Measurements from ENCODE around the gene UBE2E1. TPM values are rescaled to one million over a fixed set of nuclear protein-coding genes. Genes with fewer than 3 reads are reported as not detected.
"Not testable (repeated sequence)": the region's sequence is repeated elsewhere in the genome, so short reads cannot be mapped to it uniquely, and the experiment has no call there.

The UBE2E1 gene
- total RNA-seq, 8 experiments from 2014 or later: 89.3 to 206 (median 112) TPM

DNA sequence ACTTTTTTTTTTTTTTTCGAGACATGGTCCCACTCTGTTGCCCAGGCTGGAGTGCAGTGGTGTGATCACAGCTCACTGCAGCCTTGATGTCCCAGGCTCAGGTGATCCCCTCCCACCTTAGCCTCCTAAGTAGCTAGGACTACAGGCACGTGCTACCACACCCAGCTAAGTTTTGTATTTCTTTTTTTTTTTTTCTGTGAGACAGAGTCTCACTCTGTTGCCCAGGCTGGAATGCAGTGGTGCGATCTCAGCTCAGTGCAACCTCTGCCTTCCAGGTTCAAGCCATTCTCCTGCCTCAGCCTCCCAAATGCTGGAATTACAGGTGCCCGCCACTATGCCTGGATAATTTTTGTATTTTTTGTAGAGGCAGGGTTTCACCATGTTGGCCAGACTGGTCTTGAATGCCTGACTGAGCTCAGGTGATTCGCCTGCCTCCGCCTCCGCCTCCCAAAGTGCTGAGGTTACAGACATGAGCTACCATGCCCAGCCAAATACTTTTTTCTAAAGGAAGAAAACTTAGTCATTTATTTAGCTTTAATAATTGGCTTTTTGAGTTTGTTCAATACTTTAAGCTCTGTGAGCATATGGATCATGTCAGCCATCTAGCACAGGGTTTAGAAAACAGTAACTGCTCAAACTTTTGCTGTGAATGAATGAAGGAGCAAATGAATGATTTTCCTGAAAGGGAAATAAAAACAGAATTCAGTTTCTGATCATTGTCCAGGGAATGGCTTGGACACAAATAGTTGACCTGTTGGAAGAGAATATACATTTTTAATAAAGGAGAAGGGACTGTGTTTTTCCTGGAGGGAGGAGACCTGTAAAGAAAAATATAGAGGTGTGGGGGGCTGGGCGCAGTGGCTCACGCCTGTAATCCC, 26.0 kb downstream of the UBE2E1 start:
- in situ Hi-C loops (cut with MboI; ENCODE audit: low pct_unique_long_range_greater_than_20kb in 2 of 9, low sequenced_read_pairs in 9 of 9, unreplicated experiment in 9 of 9): no loop called here
- 0 to 100% (median 100%) methylated on average over 1 to 7 of the region's 9 CpGs; no CpG with 5 or more reads in 1 of the 10 experiments for WGBS, 10 experiments
- no peak for ATAC-seq (replicated peaks in 6 of 8)

DNA sequence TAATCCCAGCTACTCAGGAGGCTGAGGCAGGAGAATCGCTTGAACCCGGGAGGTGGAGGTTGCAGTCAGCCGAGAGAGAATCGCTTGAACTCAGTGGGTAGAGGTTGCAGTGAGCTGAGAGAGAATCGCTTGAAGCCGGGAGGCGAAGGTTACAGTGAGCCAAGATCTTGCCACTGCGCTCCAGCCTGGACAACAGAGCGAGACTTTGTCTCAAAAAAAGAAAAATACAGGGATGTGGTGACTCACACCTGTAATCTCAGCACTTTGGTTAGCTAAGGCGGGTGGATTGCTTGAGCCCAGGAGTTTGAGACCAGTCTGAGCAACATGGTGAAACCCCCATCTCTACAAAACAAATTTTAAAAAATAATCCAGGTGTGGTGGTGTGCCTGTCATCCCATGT, 26.8 kb downstream of the UBE2E1 start:
- in situ Hi-C loops (cut with MboI; ENCODE audit: low pct_unique_long_range_greater_than_20kb in 2 of 9, low sequenced_read_pairs in 9 of 9, unreplicated experiment in 9 of 9): no loop called here

More for the DNA sequence above, 26.0 kb downstream of the UBE2E1 start:
- Histone ChIP-seq H3K4me3 (no peak overlapping the region), H3K4me1 (replicated peaks in 1 of 2) (peaks cover 9 to 10% of the 10 kb centered on the region in 2 donors), H3K27ac (no peak overlapping the region)

DNA sequence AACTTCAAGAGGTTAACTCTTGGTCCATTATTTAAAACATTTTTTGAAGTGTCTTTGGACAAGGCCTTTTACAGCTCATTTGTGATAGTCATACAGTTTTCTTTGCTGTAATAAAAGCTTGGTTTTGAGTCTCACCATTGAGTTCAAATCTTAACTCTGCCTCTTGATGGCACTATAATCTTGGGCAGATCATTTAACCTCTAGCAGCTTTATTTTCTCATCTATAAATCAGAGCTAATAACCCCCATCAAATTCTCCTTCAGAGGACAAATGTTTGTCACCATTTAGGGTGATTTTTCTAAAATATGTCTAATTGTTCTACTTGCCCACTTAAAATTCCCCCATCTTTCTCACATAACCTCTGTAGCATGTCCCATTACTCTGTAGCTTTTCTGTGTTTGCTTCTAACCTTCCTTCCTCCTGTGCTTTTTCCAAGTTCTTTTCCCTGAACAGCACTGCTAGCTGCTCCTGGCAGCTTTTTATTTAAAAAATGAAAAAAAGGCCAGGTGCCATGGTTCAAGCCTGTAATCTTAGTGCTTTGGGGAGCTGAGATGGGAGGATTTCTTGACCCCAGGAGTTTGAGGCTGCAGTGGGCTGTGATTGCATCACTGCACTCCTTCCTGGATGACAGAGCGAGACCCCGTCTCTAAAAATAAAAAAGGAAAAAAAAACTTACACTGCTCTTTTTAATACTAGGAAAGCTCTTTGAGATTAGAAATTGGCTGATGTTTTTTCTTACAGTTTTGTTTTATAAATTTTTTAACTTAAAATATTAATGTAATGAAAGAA, 28.5 kb downstream of the UBE2E1 start:
- ATAC-seq (replicated peaks in 6 of 8): peak in 7 of 8 experiments; percentile 27 to 51 (median 41)
- Histone ChIP-seq H3K27ac (peak overlapping the region in 1 of 2 donors; percentile 16), H3K4me3 (no peak overlapping the region), H3K4me1 (replicated peaks in 1 of 2) (peaks cover 9 to 10% of the 10 kb centered on the region in 2 donors)
- in situ Hi-C loops (cut with MboI; ENCODE audit: low pct_unique_long_range_greater_than_20kb in 2 of 9, low sequenced_read_pairs in 9 of 9, unreplicated experiment in 9 of 9): no loop called here
- WGBS, 10 experiments: 25 to 100% (median 87%) methylated on average over 1 to 2 of the region's 2 CpGs; no CpG with 5 or more reads in 2 of the 10 experiments

More for the DNA sequence above, 26.8 kb downstream of the UBE2E1 start:
- ATAC-seq (replicated peaks in 6 of 8): no peak
- H3K4me1 ChIP-seq (replicated peaks in 1 of 2): peaks cover 9 to 10% of the 10 kb centered on the region in 2 donors
- no peak overlapping the region for H3K27ac ChIP-seq
- no peak overlapping the region for H3K4me3 ChIP-seq
- whole genome bisulfite sequencing, 10 experiments: 89 to 100% (median 95%) methylated on average over 2 to 6 of the region's 10 CpGs; no CpG with 5 or more reads in 2 of the 10 experiments

DNA sequence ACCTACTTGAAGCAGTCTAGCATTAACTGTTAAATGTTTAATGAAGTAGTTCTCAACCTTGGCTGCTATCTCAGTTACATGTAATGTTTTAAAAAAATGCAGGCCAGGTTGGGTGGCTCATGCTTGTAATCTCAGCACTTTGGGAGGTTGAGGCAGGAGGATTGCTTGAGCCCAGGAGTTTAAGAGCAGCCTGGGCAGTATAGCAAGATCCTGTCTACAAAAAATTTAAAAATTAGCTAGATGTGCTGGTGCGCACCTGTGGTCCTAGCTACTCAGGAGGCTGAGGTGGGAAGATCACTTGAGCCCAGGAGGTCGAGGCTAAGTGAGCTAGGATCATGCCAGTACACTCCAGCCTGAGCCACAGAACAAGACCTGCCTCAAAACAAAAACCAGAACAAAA, 29.3 kb downstream of the UBE2E1 start:
- Histone ChIP-seq H3K27ac (no peak overlapping the region), H3K4me3 (no peak overlapping the region), H3K4me1 (replicated peaks in 1 of 2) (peaks cover 2 to 10% of the 10 kb centered on the region in 2 donors)
- 67 to 100% (median 94%) methylated on average over 1 to 2 of the region's 2 CpGs; no CpG with 5 or more reads in 5 of the 10 experiments for WGBS, 10 experiments
- no peak for ATAC-seq (replicated peaks in 6 of 8)
- in situ Hi-C loops (cut with MboI; ENCODE audit: low pct_unique_long_range_greater_than_20kb in 2 of 9, low sequenced_read_pairs in 9 of 9, unreplicated experiment in 9 of 9): no loop called here

DNA sequence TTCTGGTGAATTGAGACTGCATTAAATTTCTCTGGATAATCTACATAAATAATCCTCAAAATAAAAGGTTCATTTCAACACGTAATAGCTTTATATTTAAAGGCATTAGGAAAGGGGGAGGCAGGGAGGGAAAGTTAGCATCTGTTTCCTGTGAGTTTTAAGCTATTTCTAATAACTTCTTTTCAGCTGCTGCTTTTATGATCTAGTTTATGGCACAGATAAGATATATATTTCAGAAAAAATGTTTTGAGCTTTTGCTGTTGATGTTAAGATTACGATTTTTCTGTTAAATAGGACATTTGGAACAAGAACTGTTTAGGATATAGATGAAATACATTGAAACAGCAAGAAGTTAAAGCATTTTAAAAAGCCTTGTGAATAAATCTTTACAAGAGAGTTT, 30.0 kb downstream of the UBE2E1 start:
- in situ Hi-C loops (cut with MboI; ENCODE audit: low pct_unique_long_range_greater_than_20kb in 2 of 9, low sequenced_read_pairs in 9 of 9, unreplicated experiment in 9 of 9): no loop called here
- Histone ChIP-seq H3K4me3 (no peak overlapping the region), H3K27ac (no peak overlapping the region), H3K4me1 (replicated peaks in 1 of 2) (peaks cover 5 to 17% of the 10 kb centered on the region in 2 donors)
- WGBS, 10 experiments: 55 to 100% (median 81%) methylated on average over 2 of the region's 2 CpGs
- ATAC-seq (replicated peaks in 6 of 8): no peak

DNA sequence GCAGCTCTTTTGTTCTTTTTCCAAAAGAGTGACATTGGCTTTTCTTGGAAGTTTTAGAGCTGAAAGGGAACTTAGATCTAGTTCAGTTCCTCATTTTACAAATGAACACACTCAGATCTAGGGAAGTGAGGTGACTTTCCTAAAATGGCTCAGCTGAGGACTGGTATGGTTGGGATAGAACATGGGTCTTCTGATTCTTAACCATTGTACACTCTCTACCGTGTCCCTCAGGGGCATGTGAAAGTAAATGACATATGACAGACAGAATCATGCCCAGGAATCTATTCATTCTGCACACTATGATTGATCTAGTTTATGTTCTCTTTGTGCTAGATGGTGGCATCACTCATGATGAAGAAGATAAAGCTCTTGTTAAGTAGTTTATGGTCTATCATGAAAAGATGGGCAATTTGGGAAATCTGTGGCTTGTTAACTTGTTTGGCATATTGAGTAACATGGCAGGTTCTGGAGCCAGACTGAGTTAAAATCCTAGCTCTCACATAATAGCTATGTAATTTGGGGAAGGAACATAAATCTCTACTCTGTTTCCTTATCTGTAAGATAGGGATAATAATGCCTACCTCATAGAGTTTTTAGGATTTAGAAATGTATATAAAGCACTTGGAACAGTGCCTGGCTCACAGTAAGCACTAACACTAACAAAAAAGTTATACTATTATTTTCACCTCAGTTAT, 30.9 kb downstream of the UBE2E1 start:
- Histone ChIP-seq H3K4me3 (no peak overlapping the region), H3K4me1 (replicated peaks in 1 of 2) (peaks cover 5 to 18% of the 10 kb centered on the region in 2 donors), H3K27ac (no peak overlapping the region)
- in situ Hi-C loops (cut with MboI; ENCODE audit: low pct_unique_long_range_greater_than_20kb in 2 of 9, low sequenced_read_pairs in 9 of 9, unreplicated experiment in 9 of 9): no loop called here
- ATAC-seq (replicated peaks in 6 of 8): no peak
- WGBS, 10 experiments: 40 to 67% (median 58%) methylated on average over 1 of the region's 1 CpG; no CpG with 5 or more reads in 6 of the 10 experiments

DNA sequence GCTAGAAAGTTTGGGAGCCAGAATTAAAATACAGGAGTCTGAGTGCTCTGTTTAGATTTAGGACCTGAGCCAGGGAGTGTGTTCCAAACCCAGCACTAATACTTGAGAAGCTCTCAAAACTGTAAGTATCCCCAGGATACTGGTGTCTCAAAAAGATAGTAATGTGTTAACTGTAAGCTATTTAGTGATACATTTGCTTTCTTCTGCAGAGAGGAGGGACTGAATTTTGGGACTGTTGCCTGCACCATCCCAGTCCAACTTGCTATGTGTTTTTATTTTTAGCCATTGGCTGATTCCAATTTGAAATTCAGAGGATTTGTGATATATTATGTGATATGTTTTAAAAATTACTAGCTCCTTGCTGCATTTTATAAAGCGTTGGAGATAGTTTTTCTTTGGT, 31.5 kb downstream of the UBE2E1 start:
- no peak for ATAC-seq (replicated peaks in 6 of 8)
- WGBS, 10 experiments: 40 to 100% (median 86%) methylated on average over 1 of the region's 1 CpG; no CpG with 5 or more reads in 4 of the 10 experiments

DNA sequence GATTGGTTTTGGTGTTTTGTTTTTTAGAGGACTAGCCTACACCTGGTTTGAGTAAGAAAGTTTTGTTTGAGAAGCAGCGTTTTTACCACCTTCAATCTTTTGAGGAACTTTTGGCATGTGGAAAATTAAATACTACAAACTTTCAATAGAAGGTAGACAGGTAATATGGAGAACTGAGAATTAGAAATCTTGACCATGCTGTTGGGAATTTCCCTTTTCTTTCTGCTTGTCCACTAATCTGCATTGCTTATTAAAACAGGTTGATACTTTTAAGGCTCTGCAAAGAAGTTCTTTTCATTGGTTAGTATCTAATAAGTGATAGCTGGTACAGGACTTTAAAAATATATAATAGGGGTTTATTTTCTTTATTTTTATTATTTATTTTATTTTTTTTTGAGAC, 31.9 kb downstream of the UBE2E1 start:
- 64 to 100% (median 100%) methylated on average over 1 of the region's 1 CpG; no CpG with 5 or more reads in 3 of the 10 experiments for WGBS, 10 experiments
- no peak overlapping the region for H3K4me3 ChIP-seq
- no peak for ATAC-seq (replicated peaks in 6 of 8)
- no peak overlapping the region for H3K27ac ChIP-seq
- in situ Hi-C loops (cut with MboI; ENCODE audit: low pct_unique_long_range_greater_than_20kb in 2 of 9, low sequenced_read_pairs in 9 of 9, unreplicated experiment in 9 of 9): no loop called here
- peaks cover 9 to 18% of the 10 kb centered on the region in 2 donors for H3K4me1 ChIP-seq (replicated peaks in 1 of 2)

More for the DNA sequence above, 31.5 kb downstream of the UBE2E1 start:
- H3K27ac ChIP-seq: no peak overlapping the region
- peaks cover 6 to 18% of the 10 kb centered on the region in 2 donors for H3K4me1 ChIP-seq (replicated peaks in 1 of 2)
- in situ Hi-C loops (cut with MboI; ENCODE audit: low pct_unique_long_range_greater_than_20kb in 2 of 9, low sequenced_read_pairs in 9 of 9, unreplicated experiment in 9 of 9): no loop called here
- no peak overlapping the region for H3K4me3 ChIP-seq

DNA sequence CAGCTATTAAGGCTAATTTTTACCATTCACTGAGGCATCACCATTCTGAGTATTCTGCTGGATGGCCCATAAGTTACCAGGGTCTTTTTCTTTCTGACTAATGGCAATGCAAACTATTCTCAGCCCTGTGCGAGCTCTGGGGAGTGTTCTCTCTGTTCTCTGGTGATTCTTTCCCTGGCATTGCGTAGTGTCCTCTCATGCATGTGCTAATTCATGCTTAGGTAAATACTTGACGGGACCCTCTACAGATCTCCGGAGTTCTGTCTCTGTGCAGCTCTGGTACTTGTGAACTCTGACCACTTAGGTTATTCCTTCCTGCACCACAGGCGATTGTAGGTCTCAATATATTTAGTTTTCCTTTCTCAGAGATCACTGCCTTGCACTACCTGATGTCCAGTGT, 34.8 kb downstream of the UBE2E1 start:
- in situ Hi-C loops (cut with MboI; ENCODE audit: low pct_unique_long_range_greater_than_20kb in 2 of 9, low sequenced_read_pairs in 9 of 9, unreplicated experiment in 9 of 9): no loop called here
- no peak overlapping the region for H3K4me3 ChIP-seq
- ATAC-seq (replicated peaks in 6 of 8): peak in 6 of 8 experiments; percentile 46 to 99 (median 96)
- H3K4me1 ChIP-seq (replicated peaks in 1 of 2): peaks cover 11 to 13% of the 10 kb centered on the region in 2 donors
- H3K27ac ChIP-seq: no peak overlapping the region
- 10 to 84% (median 20%) methylated on average over 2 to 5 of the region's 5 CpGs; no CpG with 5 or more reads in 1 of the 10 experiments for WGBS, 10 experiments

DNA sequence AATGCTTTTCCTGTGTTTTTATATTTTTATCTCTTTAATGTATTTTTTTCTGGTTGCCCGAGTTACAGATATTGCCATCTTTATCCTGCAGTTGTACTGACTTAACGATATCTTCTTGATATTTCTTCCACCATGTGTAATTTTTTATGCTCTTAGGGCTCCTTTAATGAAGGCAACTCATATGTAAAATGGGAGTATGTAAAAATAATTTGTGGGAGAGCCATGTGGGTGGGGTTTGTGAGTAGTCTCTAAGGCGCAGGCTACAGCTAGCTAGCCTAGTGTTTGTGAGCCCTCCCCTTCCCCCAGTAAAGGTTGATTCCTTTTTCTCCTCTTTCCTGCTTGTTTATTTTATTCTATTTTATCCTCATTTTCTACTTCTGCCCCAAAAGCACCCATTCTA, 38.1 kb downstream of the UBE2E1 start:
- H3K27ac ChIP-seq: no peak overlapping the region
- no peak overlapping the region for H3K4me3 ChIP-seq
- H3K4me1 ChIP-seq (replicated peaks in 1 of 2): peaks cover 9 to 13% of the 10 kb centered on the region in 2 donors
- peak in 3 of 8 experiments; percentile 52 to 81 (median 53) for ATAC-seq (replicated peaks in 6 of 8)
- WGBS, 10 experiments: 53 to 100% (median 95%) methylated on average over 1 to 3 of the region's 3 CpGs; no CpG with 5 or more reads in 1 of the 10 experiments
- in situ Hi-C loops (cut with MboI; ENCODE audit: low pct_unique_long_range_greater_than_20kb in 2 of 9, low sequenced_read_pairs in 9 of 9, unreplicated experiment in 9 of 9): no loop called here

DNA sequence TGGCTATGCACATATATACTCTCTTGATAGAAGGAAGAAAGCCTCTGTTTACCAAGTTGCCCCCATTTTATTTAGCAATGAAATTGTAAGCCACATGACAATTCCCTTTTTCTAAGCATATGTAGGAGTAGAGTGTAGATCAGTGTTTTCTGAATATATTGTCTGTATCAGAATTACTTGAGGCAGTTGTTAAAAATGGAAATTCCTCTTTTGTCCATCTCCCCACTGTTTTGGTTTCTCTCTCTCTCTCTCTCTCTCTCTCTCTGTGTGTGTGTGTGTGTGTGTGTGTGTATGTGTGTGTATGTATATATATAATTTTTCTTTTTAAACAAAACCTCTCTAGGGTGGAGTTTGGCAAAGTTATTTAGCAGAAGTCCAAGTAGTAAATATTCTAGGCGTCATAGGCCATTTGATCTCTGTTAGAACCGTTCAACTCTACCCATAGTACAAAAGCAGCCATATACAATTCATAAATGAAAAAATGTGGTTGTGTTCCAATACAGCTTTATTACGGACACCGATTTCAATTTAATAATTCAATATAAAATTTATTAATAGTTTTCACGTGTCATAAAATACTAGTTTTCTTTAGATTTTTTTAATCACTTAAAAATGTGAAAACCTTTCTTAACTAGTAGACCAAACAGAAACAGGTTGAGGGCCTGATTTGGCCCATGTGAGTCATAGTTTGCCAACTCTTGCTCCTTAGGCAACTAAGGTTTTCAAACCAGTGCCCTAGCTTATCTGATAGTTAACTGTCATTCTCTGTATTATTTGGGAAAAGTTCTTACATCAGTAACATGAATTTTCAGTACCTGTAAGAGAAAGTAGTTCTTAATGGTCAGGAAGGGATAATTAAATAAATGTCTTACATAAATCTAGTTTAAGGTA, 39.8 kb downstream of the UBE2E1 start:
- Histone ChIP-seq H3K4me1 (replicated peaks in 1 of 2) (peaks cover 4 to 6% of the 10 kb centered on the region in 2 donors), H3K27ac (no peak overlapping the region), H3K4me3 (no peak overlapping the region)
- in situ Hi-C loops (cut with MboI; ENCODE audit: low pct_unique_long_range_greater_than_20kb in 2 of 9, low sequenced_read_pairs in 9 of 9, unreplicated experiment in 9 of 9): no loop called here
- no peak for ATAC-seq (replicated peaks in 6 of 8)
- 70 to 100% (median 97%) methylated on average over 1 to 5 of the region's 5 CpGs; no CpG with 5 or more reads in 2 of the 10 experiments for WGBS, 10 experiments

DNA sequence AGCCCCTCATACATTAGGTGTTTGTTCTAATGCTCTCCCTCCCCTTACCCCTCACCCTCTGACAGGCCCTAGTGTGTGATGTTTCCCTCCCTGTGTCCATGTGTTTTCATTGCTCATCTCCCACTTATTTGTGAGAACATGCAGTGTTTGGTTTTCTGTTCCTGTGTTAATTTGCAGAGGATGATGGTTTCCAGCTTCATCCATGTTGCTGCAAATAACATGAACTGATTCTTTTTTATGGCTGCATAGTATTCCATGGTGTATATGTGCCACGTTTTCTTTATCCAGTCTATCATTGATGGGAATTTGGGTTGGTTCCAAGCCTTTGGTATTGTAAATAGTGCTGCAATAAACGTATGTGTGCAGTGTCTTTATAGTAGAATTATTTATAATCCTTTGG, 43.7 kb downstream of the UBE2E1 start:
- H3K27ac ChIP-seq; in situ Hi-C loops (cut with MboI; ENCODE audit: low pct_unique_long_range_greater_than_20kb in 2 of 9, low sequenced_read_pairs in 9 of 9, unreplicated experiment in 9 of 9); H3K4me1 ChIP-seq (replicated peaks in 1 of 2); H3K4me3 ChIP-seq; ATAC-seq (replicated peaks in 6 of 8): not testable (repeated sequence)
- 70 to 96% (median 90%) methylated on average over 2 of the region's 2 CpGs; no CpG with 5 or more reads in 3 of the 10 experiments for WGBS, 10 experiments
